Limb (tissue), 2 donors: ENCODE measurements around the gene RPL22L1.
"Not testable (repeated sequence)": the region's sequence is repeated elsewhere in the genome, so short reads cannot be mapped to it uniquely, and the experiment has no call there.

Experiments used
- DNase-seq, 2 donors: peaks; one replicate each; pipeline ENCODE4 v3.0.0-alpha.2; 2016; ENCODE audit errors: extremely low spot score in 2 of 2

RPL22L1 gene

DNA sequence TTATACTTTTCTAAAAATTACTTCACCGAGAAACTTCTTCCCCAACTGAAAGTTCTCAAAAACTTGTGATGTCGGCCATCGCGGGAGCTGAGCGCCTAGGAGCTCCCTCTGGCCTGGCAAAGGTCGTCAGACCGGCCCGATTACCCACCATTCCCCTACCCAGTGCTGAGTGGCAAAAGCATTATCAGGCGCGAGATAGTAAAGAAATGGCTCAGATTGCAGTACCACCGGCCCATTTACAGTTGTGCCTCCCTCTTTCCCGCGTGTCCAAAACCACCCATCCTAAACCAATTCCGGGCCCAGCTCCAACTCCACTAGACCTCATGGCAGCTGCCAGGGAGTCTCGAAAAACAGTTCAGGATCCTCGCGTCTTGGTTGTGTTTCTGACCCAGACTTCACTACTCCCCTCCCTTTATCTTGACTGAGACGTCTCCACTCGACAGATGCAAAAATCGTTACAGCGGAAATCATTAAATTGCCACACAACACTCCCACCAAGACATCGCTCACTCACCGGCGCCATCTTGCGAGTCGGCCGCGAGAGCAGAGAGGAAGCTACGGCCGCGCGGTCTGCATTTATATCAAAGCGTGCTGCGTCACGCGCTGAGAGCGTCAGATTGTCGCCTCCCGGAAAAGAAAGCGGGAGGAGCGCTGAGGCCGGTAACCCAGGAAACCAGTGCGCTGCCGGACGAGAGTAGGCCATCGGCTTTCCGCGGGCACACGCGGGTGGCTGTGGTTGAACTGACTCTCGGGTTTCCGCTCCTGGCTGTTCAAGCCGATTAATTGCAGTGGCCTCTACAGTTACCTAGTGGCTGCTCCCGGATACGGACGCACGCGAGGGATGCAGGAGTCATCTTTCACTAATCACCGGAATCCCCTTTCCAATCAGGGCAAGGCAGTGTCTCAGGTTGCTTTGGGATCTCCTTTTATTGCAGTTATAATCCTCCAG lies at the start of gene RPL22L1:
Gene RPL22L1 (minus strand): TSS at position 551 of the 949 bp plus-strand sequence. CDS start 28 bp downstream, at position 523.
- DNase-seq: peak; percentile 94 to 97

DNA sequence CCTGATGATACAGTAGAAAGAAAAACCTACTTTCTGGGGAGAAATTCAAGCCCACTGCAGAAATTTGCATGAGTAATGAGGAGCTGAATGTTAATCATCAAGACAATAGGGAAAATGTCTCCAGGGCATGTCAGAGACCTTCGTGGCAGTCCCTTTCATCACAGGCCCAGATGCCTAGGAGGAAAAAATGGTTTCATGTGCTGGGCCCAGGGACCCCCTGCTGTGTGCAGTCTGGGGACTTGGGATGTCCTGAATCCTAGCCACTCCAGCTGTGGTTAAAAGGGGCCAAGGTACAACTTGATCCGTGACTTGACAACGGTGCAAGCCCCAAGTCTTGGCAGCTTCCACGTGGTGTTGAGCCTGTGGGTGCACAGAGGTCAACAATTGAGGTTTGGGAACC lies 48.7 kb upstream of the RPL22L1 start:
- no peak for DNase-seq

DNA sequence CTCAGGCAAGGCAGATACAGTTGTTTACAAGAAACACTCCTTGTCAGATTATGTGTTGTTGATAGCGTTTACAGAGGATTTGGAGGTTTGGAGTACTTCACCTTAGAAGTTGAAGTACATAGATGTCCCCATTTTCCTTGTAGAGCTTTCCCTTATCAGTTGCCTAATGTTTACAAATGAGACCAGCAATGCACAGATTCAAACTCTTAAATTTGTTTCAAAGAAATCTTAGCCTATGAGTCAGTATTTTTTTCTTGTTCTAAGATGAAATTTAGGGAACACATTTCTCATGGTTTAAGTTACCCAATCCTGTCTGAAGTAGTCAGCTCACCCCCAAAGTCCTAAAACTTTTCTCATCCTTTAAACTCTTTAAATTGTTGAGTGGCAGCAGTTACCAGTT lies 44.7 kb upstream of the RPL22L1 start:
- no peak for DNase-seq

DNA sequence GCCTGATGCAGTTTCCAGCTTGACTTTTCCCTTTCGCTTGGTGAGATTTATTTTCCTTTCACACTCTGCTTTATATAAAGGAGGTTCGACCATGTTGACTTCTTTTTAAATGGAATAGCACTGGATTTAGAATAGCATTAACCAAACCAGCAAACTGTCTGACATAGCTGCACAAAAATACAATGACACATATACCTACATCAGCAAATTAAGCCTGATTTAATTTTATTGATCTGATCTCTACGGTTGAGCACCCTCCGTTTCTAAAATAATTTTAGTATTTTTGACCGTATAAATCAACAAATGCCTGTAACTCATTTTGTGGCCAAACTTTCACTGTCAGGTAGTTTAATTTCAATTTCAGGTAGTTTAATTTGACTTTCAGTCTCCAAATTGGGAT lies 44.2 kb upstream of the RPL22L1 start:
- no peak for DNase-seq

DNA sequence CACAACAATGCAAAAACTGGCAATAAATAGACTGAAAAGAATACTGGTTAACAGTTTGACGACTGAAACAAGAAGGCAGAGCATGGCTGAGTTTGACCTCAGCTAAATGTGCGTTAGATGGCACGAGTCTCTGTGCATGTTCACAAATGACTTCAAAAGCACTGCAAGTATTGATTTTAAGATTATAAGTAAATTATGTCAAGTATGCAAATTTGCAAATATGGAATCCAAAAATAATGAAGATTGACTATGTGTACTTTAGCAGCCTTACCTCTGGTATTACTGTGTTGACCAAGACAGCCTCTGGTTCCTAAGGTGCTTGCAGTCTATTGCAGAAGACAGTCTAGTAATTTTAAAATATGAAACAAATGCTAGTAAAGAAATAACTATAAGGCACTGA lies 41.1 kb upstream of the RPL22L1 start:
- DNase-seq: no peak

DNA sequence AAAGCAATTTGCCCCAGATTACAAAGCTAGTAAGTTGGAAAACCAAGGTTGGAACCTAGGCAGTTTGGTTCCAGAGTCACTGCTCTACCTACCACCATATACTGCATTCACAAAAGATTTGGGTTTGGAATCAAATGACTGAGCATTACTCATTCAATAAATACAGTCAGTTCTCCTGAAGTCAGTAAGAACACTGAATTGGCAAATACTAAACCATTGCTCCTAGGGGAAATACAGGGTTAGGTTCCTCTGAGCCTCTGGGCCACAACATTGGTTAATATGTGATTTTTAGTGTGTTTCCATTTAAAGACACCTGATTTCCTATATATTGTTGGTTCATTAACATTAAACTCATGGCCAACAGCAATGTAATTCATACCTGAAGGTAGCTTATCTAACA lies 40.5 kb upstream of the RPL22L1 start:
- no peak for DNase-seq

DNA sequence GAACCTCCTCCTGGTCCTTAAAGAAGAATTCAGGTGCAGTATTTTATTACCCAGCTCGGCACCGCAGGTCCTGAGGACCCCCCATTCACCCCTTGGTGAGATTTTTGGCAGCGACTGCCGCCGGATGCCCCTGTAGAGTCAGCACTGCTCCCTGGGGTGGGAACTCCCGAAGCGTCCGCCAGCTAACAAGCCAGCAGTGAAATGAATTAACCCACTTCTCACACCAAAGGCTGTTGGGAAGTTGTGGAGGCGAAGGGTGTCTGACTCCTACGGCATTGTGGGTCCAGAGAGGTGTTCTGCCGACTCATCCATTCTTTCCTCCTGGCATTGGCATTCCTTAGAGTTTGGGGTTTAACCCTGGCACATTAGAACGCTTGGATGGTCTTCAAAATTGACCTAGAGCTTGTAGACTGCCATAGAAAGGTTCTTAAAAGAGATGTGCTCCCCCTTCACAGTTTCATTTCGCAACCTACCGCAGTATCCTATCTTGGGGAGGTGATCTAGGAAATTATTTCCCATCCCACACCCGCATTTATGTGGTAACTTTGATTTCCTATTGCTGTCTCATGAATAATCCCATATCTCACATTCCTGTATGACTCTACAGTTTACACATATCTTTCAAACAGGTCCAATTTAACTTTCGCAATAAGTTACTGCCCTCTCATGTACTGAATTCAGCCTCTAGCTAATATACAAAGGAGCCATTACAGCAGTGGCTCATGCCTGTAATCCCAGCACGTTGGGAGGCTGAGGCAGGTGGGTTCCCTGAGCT lies 39.3 kb upstream of the RPL22L1 start:
- no peak for DNase-seq

DNA sequence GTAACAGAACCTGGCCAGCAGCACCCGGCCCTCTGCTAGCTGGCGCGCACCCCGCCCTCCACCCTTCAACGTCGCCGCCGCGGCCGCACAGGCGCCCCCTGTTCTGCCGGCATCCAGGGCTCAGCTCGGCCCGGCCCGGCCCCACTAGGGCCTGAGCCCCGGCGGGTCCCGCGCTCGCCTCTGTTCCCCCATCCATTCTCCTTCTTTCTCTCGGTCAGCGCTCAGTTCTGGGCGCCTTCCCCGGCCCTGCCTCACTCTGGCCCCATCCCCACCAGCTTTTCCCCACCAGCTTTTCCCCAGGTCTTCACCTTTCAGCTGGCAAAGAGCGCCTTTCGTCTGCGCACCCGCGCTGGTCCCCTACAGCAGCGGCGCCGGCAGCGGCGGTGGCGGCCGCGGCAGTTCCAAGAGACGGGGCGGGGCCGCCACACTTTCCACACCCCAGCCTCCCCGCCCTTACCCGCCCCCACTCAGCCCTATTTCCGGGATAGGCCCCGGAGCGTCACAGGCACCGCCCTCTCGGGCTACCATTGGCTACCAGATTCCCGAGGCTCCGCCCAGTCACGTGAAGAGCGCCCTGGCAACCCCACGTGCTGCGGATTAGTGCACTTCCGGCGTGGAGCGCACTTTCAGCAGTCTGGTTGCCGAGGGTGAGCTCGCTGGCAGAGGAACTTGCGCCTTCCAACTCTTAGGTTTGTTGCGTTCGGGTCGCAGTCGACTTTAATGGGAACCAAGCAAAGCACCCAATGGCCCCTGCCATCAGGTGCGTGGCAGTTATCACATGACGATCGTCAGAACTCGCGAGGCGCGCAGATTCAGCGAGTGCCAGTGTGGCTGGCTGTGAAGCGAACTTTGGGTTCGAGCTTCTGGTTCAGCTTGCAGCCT lies 38.5 kb upstream of the RPL22L1 start, which contains the start of gene EIF5A2:
Gene EIF5A2 (minus strand): TSS at position 403 of the 882 bp plus-strand sequence. CDS start 831 bp downstream, outside the sequence.
- DNase-seq: peak; percentile 94 to 95

DNA sequence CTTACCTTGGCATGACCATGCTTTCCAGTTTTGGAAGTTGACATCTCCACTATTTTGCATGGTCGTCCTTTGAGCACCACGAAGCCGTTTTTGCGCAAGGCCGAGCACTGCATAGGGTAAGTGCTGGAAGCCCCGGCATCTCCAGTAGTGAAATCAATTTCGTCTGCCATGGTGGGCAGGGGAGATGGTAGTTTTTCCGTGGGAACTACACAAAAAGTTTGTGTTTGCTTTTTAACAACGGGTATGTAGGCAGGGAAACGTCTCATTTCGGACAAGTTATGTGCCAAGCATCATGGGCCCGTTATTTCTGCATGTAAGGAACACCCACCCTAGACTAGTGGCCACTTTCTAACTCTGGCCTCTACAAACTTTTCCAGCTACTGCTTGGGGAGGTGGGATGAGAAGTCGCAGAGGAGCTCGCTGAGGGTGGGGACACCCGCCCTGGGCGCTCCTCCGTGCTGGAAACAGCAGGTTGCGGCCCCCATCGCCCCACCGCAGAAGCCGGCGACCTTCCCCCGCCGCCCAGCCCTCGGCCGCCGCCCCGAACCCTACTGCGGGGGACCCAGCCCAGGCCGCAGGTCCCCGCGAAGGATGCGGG lies 37.7 kb upstream of the RPL22L1 start:
- DNase-seq: no peak

DNA sequence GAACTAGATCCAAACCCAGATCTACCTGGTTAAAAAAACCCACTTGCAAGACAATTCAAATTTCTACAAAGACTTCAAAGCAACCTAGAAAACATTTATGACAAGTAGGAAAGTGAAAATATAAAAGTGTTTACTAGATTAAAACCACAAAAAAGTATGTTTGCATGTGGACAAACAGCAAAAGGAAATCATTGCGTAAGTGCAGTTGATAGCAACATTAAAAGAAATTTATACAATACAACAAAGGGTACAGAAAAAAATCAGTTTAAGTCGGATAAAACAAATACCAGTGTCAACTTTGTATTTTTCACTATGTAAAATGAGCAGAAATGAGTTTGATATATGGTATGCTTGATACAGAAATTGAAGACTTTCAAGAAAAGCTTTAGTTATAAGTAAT lies 35.9 kb upstream of the RPL22L1 start:
- DNase-seq: no peak

DNA sequence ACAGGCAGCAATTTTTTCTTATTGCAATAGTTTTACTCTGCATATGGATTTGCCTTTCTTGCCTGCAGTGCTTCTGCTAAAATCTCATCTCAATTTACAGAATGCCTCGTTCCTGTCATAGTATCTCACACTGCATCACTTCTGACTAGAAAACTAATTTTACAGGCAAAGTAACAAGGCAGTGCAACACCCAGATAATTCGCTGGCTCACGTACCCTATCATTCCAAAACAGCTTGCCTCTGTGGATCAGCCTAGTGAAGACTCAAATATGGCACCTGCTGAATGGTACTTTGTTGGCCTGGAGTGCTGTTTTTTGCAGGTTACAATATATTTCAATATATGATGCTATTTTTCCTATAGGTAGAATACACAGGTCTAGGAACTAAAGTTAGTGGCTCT lies 33.1 kb upstream of the RPL22L1 start:
- DNase-seq: no peak

DNA sequence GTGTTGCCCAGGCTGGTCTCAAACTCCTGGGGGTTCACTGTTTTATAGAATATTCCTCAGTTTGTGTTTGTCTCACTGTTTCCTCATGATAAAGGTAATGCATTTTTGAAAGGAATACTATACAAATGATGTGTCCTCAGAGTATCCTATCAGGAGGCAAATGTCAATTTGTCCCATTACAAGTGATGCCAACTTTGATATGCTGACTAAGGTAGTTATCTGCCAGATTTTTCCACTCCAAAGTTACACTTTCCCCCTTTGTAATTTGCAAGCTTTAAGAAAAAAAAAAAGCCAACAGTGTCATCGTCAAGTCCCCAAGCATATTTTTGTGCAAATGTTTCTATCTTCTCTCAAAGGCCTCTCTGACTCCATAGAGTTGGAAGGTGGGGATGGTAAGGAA lies 29.5 kb upstream of the RPL22L1 start:
- no peak for DNase-seq

DNA sequence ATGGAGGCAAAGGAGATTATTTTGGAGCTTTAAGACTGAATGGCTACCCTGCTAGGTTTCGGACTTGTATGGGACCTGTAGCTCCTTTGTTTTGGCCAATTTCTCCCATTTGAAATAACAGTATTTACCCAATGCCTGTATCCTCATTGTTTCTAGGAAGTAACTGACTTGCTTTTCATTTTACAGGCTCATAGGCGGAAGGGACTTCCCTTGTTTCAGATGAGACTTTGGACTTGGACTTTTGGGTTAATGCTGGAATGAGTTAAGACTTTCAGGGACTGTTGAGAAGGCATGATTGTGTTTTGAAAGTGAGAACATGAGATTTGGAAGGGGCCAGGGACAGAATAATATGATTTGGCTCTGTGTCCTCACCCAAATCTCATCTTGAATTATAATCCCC lies 28.0 kb upstream of the RPL22L1 start:
- no peak for DNase-seq

DNA sequence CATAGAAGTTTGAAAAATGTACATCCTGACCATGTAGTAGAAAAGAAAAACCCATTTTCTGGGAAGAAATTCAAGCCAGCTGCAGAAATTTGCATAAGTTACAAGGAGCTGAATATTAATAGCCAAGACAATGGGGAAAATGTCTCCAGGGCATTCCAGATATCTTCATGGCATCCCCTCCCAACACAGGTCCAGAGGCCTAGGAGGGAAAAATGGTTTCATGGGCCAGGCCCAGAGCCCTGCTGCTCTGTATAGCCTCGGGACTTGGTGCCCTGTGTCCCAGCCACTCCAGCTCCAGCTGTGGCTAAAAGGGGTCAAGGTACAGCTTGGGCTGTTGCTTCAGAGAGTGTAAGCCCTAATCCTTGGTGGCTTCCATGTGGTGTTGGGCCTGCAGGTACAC lies 27.2 kb upstream of the RPL22L1 start:
- not testable (repeated sequence) for DNase-seq

DNA sequence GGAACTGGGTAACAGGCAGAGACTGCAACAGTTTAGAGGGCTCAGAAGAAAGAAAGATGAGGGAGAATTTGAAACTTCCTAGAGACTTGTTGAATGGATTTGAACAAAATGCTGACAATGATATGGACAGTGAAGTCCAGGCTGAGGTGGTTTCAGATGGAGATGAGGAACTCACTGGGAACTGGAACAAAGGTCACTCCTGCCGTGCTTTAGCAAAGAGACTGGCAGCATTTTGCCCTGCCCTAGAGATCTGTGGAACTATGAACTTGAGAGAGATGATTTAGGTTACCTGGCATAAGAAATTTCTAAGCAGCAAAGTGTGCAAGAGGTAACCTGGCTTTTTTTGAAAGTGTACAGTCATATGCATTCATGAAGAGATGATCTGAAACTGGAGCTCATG lies 26.8 kb upstream of the RPL22L1 start:
- DNase-seq: no peak

DNA sequence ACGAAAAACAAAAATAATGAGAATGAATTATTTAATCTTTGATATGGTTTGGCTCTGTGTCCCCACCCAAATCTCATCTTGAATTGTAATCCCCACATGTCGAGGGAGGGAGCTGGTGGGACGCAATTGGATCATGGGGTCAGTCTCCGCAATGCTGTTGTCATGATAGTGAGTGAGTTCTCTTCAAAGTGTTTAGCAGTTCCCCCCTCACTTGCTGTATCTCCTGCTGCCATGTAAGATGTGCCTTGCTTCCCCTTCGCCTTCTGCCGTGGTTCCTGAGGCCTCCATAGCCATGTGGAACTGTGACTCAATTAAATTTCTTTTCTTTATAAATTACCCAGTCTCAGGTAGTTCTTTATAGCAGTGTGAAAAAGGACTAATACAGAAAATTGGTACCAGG lies 26.3 kb upstream of the RPL22L1 start:
- DNase-seq: not testable (repeated sequence)

DNA sequence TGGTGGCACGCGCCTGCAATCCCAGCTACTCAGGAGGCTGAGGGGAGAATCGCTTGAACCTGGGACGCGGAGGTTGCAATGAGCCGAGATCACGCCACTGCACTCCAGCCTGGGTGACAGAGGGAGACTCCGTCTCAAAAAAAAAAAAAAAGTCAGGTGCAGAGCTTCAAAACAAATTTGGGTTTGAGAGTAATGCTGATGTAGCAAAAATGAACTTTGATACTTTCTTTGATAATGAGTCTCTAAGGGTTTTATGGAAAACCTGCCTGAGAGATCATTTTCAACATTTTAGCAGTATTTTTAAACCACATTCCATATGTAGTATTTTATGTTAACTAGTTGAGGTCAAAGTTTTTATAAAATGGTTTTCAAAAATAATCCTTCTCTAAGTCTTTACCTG lies 23.9 kb upstream of the RPL22L1 start:
- DNase-seq: no peak

DNA sequence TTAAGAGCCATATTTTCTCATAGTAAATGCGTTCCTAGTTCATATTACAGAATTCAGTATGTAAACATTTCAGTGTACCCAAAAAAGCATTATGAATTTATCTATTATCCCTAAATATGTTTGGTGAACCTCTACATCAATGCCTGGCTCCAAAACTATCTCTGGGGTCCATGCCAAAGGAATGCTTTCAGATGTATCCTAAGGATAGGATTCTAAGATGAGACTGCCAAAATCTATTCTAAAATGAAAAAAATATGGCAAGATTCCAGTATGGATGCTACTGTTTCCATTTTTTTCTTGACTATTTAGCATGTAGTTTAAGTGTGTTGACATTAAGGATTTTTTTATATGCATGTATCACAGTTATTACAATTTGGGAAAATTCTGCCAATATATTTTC lies 19.6 kb upstream of the RPL22L1 start:
- DNase-seq: peak in 1 of 2 donors; percentile 48

DNA sequence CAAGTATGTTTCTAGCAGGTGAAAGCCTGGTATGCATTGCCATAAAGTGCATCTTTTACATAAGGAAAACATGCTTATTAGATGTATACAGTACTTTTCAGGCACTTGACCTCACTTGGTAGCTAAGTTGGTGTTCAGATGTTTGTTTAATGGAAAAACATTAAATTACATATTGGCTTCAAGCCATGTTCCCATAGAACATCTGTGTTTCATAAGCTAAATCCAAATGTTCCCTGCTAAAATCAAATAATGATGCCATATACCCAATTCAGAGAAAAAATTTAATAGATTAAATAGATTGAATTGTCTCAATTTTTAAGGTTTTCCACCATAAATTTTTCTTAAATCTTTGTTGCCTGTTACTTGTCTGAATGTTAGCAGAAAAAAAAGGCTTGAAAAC lies 19.1 kb upstream of the RPL22L1 start:
- DNase-seq: peak in 1 of 2 donors; percentile 10

DNA sequence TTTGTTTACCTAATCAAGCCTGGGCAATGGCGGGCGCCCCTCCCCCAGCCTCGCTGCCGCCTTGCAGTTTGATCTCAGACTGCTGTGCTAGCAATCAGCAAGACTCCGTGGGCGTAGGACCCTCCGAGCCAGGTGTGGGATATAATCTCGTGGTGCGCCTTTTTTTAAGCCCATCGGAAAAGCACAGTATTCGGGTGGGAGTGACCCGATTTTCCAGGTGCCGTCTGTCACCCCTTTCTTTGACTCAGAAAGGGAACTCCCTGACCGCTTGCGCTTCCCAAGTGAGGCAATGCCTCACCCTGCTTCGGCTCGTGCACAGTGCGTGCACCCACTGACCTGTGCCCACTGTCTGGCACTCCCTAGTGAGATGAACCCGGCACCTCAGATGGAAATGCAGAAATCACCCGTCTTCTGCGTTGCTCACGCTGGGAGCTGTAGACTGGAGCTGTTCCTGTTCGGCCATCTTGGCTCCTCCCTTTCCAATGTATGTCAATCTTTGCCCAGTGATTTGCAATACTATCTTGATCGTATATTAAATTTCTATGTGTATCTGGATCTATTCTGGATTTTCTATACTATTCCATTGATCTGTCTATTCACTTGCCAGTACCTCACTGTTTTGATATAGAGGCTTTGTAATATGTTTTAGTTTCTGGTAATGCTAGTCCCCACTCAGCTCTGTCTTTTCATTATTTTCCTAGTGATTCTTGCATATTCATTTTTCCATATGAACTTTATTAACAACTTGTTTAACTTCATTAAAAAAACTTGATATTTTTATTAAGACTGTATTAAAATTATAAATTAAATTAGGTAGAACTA lies 14.3 kb upstream of the RPL22L1 start:
- DNase-seq: not testable (repeated sequence)
